ENCODE results near the gene KLHL21. TPM values are rescaled to one million over a fixed set of nuclear protein-coding genes. Genes with fewer than 3 reads are reported as not detected.

The KLHL21 gene
- total and polyA plus RNA-seq, 9 of the 15 experiments (the other 6 are each of a cell fraction or from before 2014, with no cell fraction given) = 2.1 to 42.1 (median 17.5) TPM

- TF ChIP-seq RBBP5 (IDR thresholded peaks at IDR 0.05; ENCODE audit: borderline replicate concordance, insufficient read depth, low read length, poor library complexity, severe bottlenecking) (no peak), ZNF507 (tag; conservative IDR thresholded peaks at IDR 0.05) (no peak), BRD4 (IDR thresholded peaks at IDR 0.05) (peak; percentile 80; the same call in 1 of the 2 replicates), FOXM1 (IDR thresholded peaks at IDR 0.05; ENCODE audit: low read depth) (no peak), FOXM1 (CRISPR knock-in tag; IDR thresholded peaks at IDR 0.05; ENCODE audit: low read depth) (peak; percentile 98), STAT5A (IDR thresholded peaks at IDR 0.05; ENCODE audit: borderline replicate concordance, low read length) (no peak), ZNF316 (IDR thresholded peaks at IDR 0.05) (no peak), PCBP1 (IDR thresholded peaks at IDR 0.05; ENCODE audit: low read depth, low read length, poor library complexity, severe bottlenecking) (peak; percentile 11), EHMT2 (IDR thresholded peaks at IDR 0.05) (no peak), CBX3 (IDR thresholded peaks at IDR 0.05; ENCODE audit: borderline replicate concordance in 1 of 2, low read length in 2 of 2) (peak in 1 of 2 experiments; percentile 36; a peak in 1 of 3 replicates), TEAD4 (IDR thresholded peaks at IDR 0.05; ENCODE audit: low read length) (no peak), TEAD4 (CRISPR knock-in tag; IDR thresholded peaks at IDR 0.05; ENCODE audit: borderline replicate concordance) (no peak), ZNF133 (CRISPR knock-in tag; IDR thresholded peaks at IDR 0.05) (no peak), ZNF644 (tag; IDR thresholded peaks at IDR 0.05; ENCODE audit: low read depth) (no peak), USF1 (CRISPR knock-in tag; IDR thresholded peaks at IDR 0.05) (peak; percentile 37; the same call in 1 of the 2 replicates), ERF (CRISPR knock-in tag; IDR thresholded peaks at IDR 0.05) (0 out of 2 replicates have a peak, but pooled peaks have one; percentile 77), GABPB1 (CRISPR knock-in tag; IDR thresholded peaks at IDR 0.05) (0 out of 2 replicates have a peak, but pooled peaks have one; percentile 7)
- TF ChIP-seq, protein P1, sequence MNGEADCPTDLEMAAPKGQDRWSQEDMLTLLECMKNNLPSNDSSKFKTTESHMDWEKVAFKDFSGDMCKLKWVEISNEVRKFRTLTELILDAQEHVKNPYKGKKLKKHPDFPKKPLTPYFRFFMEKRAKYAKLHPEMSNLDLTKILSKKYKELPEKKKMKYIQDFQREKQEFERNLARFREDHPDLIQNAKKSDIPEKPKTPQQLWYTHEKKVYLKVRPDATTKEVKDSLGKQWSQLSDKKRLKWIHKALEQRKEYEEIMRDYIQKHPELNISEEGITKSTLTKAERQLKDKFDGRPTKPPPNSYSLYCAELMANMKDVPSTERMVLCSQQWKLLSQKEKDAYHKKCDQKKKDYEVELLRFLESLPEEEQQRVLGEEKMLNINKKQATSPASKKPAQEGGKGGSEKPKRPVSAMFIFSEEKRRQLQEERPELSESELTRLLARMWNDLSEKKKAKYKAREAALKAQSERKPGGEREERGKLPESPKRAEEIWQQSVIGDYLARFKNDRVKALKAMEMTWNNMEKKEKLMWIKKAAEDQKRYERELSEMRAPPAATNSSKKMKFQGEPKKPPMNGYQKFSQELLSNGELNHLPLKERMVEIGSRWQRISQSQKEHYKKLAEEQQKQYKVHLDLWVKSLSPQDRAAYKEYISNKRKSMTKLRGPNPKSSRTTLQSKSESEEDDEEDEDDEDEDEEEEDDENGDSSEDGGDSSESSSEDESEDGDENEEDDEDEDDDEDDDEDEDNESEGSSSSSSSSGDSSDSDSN (IDR thresholded peaks at IDR 0.05; ENCODE audit: borderline replicate concordance in 1 of 2, low read depth in 2 of 2, low read length in 2 of 2) = peak; percentile 47 to 74; a peak in 3 of 4 replicates
- TF ChIP-seq, protein P2, sequence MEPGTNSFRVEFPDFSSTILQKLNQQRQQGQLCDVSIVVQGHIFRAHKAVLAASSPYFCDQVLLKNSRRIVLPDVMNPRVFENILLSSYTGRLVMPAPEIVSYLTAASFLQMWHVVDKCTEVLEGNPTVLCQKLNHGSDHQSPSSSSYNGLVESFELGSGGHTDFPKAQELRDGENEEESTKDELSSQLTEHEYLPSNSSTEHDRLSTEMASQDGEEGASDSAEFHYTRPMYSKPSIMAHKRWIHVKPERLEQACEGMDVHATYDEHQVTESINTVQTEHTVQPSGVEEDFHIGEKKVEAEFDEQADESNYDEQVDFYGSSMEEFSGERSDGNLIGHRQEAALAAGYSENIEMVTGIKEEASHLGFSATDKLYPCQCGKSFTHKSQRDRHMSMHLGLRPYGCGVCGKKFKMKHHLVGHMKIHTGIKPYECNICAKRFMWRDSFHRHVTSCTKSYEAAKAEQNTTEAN (CRISPR knock-in tag; IDR thresholded peaks at IDR 0.05) = 0 out of 2 replicates have a peak, but pooled peaks have one; percentile 19
- TF ChIP-seq, protein P3, sequence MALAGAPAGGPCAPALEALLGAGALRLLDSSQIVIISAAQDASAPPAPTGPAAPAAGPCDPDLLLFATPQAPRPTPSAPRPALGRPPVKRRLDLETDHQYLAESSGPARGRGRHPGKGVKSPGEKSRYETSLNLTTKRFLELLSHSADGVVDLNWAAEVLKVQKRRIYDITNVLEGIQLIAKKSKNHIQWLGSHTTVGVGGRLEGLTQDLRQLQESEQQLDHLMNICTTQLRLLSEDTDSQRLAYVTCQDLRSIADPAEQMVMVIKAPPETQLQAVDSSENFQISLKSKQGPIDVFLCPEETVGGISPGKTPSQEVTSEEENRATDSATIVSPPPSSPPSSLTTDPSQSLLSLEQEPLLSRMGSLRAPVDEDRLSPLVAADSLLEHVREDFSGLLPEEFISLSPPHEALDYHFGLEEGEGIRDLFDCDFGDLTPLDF (CRISPR knock-in tag; IDR thresholded peaks at IDR 0.05) = peak; percentile 85; the same call in 1 of the 2 replicates
Observed at GRCh38 chr1:6601923-6602668, 573 bp downstream of the KLHL21 start (continued).
